ENCODE data around the gene DCLRE1C.

The DCLRE1C gene

GRCh38 chr10:14860791-14861190, 93.1 kb downstream of the DCLRE1C start:
- DNase-seq (ENCODE audit: extremely low read depth, low read depth): no peak
- no peak for TF ChIP-seq CTCF (IDR thresholded peaks at IDR 0.05; ENCODE audit: low read depth, low read length, missing control alignments)
- H3K4me3 ChIP-seq (replicated peaks; ENCODE audit: low read depth, low read length): no peak overlapping the region

GRCh38 chr10:14859775-14860174, 94.1 kb downstream of the DCLRE1C start:
- no peak overlapping the region for H3K4me3 ChIP-seq (replicated peaks; ENCODE audit: low read depth, low read length)
- DNase-seq (ENCODE audit: extremely low read depth, low read depth): no peak
- TF ChIP-seq CTCF (IDR thresholded peaks at IDR 0.05; ENCODE audit: low read depth, low read length, missing control alignments): no peak

GRCh38 chr10:14859043-14859442, 94.9 kb downstream of the DCLRE1C start:
- no peak for TF ChIP-seq CTCF (IDR thresholded peaks at IDR 0.05; ENCODE audit: low read depth, low read length, missing control alignments)
- H3K4me3 ChIP-seq (replicated peaks; ENCODE audit: low read depth, low read length): no peak overlapping the region
- DNase-seq (ENCODE audit: extremely low read depth, low read depth): no peak

- H3K4me3 ChIP-seq (replicated peaks; ENCODE audit: low read depth, low read length): no peak overlapping the region
- no peak for DNase-seq (ENCODE audit: extremely low read depth, low read depth)
- TF ChIP-seq CTCF (IDR thresholded peaks at IDR 0.05; ENCODE audit: low read depth, low read length, missing control alignments): no peak
These were observed 95.4 kb downstream of the DCLRE1C start for GRCh38 chr10:14858338-14858960.

- no peak for DNase-seq (ENCODE audit: extremely low read depth, low read depth)
- H3K4me3 ChIP-seq (replicated peaks; ENCODE audit: low read depth, low read length): no peak overlapping the region
- TF ChIP-seq CTCF (IDR thresholded peaks at IDR 0.05; ENCODE audit: low read depth, low read length, missing control alignments): no peak
These were observed 98.4 kb downstream of the DCLRE1C start for GRCh38 chr10:14855453-14855852.

- no peak for TF ChIP-seq CTCF (IDR thresholded peaks at IDR 0.05; ENCODE audit: low read depth, low read length, missing control alignments)
These were observed 101.7 kb downstream of the DCLRE1C start for GRCh38 chr10:14852236-14852635.

More at GRCh38 chr10:14852236-14852635, 101.7 kb downstream of the DCLRE1C start:
- no peak for DNase-seq (ENCODE audit: extremely low read depth, low read depth)
- H3K4me3 ChIP-seq (replicated peaks; ENCODE audit: low read depth, low read length): no peak overlapping the region
